ENCODE data around the gene CSRNP2. TPM values are rescaled to one million over a fixed set of nuclear protein-coding genes. Genes with fewer than 3 reads are reported as not detected.

CSRNP2 gene
- total RNA-seq, 1 donor from 2014 or later: 66.4 TPM

GRCh38 chr12:51067771-51068170 is 15.6 kb downstream of the CSRNP2 start:
- Mint-ChIP-seq H3K36me3 (ENCODE audit: insufficient read depth) (peaks cover 20% of the 10 kb centered on the region), H3K9me3 (ENCODE audit: low read depth) (no peaks in the 10 kb centered on the region), H3K27ac (no peak overlapping the region), H3K4me1 (ENCODE audit: low read depth) (peaks cover 6% of the 10 kb centered on the region), H3K4me3 (ENCODE audit: low read depth) (no peak overlapping the region), H3K27me3 (no peaks in the 10 kb centered on the region)
- TF ChIP-seq, protein P1, sequence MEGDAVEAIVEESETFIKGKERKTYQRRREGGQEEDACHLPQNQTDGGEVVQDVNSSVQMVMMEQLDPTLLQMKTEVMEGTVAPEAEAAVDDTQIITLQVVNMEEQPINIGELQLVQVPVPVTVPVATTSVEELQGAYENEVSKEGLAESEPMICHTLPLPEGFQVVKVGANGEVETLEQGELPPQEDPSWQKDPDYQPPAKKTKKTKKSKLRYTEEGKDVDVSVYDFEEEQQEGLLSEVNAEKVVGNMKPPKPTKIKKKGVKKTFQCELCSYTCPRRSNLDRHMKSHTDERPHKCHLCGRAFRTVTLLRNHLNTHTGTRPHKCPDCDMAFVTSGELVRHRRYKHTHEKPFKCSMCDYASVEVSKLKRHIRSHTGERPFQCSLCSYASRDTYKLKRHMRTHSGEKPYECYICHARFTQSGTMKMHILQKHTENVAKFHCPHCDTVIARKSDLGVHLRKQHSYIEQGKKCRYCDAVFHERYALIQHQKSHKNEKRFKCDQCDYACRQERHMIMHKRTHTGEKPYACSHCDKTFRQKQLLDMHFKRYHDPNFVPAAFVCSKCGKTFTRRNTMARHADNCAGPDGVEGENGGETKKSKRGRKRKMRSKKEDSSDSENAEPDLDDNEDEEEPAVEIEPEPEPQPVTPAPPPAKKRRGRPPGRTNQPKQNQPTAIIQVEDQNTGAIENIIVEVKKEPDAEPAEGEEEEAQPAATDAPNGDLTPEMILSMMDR (IDR thresholded peaks at IDR 0.05; ENCODE audit: unreplicated experiment): no peak
- no peak for DNase-seq (ENCODE audit: low spot score, unreplicated experiment)

- Mint-ChIP-seq H3K36me3 (ENCODE audit: insufficient read depth) (peaks cover 20% of the 10 kb centered on the region), H3K4me3 (ENCODE audit: low read depth) (no peak overlapping the region), H3K27me3 (no peaks in the 10 kb centered on the region), H3K27ac (no peak overlapping the region), H3K9me3 (ENCODE audit: low read depth) (no peaks in the 10 kb centered on the region), H3K4me1 (ENCODE audit: low read depth) (peaks cover 6% of the 10 kb centered on the region)
- no peak for DNase-seq (ENCODE audit: low spot score, unreplicated experiment)
- TF ChIP-seq, protein P1 (IDR thresholded peaks at IDR 0.05; ENCODE audit: unreplicated experiment): no peak
These were observed 16.2 kb downstream of the CSRNP2 start for GRCh38 chr12:51067229-51067628.

- H3K27me3 Mint-ChIP-seq: no peaks in the 10 kb centered on the region
- no peak overlapping the region for H3K27ac Mint-ChIP-seq
- no peaks in the 10 kb centered on the region for H3K4me1 Mint-ChIP-seq (ENCODE audit: low read depth)
- DNase-seq (ENCODE audit: low spot score, unreplicated experiment): no peak
- H3K36me3 Mint-ChIP-seq (ENCODE audit: insufficient read depth): peaks cover 21% of the 10 kb centered on the region
- TF ChIP-seq, protein P1 (IDR thresholded peaks at IDR 0.05; ENCODE audit: unreplicated experiment): no peak
- no peak overlapping the region for H3K4me3 Mint-ChIP-seq (ENCODE audit: low read depth)
- no peaks in the 10 kb centered on the region for H3K9me3 Mint-ChIP-seq (ENCODE audit: low read depth)
These were observed 17.9 kb downstream of the CSRNP2 start for GRCh38 chr12:51065530-51065929.

- Mint-ChIP-seq H3K36me3 (ENCODE audit: insufficient read depth) (peaks cover 25% of the 10 kb centered on the region), H3K9me3 (ENCODE audit: low read depth) (no peaks in the 10 kb centered on the region), H3K27me3 (no peaks in the 10 kb centered on the region), H3K4me3 (ENCODE audit: low read depth) (no peak overlapping the region), H3K27ac (no peak overlapping the region), H3K4me1 (ENCODE audit: low read depth) (no peaks in the 10 kb centered on the region)
- no peak for DNase-seq (ENCODE audit: low spot score, unreplicated experiment)
- TF ChIP-seq, protein P1 (IDR thresholded peaks at IDR 0.05; ENCODE audit: unreplicated experiment): no peak
These were observed 20.6 kb downstream of the CSRNP2 start for GRCh38 chr12:51062631-51063397.

DNA sequence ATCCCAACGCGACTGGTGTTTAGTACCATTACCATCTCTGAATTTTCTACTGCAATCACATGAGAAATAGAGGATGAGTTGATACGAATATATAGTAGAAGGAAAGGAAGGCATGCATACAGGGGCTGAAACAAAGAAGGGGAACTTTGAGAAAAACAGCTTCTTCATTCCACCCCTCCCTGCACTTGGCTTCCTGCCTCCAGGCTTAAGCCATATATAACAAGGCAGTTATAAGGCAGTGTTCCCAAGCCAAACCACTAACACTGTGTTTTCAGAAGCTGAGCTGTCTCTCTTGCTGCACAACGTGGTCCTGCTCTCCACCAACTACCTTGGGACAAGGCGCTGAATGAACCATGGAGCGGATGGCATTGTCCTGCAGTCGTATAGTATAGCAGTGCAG is 24.3 kb downstream of the CSRNP2 start:
- Mint-ChIP-seq H3K4me3 (ENCODE audit: low read depth) (no peak overlapping the region), H3K36me3 (ENCODE audit: insufficient read depth) (peaks cover 20% of the 10 kb centered on the region), H3K27ac (no peak overlapping the region), H3K9me3 (ENCODE audit: low read depth) (no peaks in the 10 kb centered on the region), H3K27me3 (no peaks in the 10 kb centered on the region), H3K4me1 (ENCODE audit: low read depth) (no peaks in the 10 kb centered on the region)
- TF ChIP-seq, protein P1 (IDR thresholded peaks at IDR 0.05; ENCODE audit: unreplicated experiment): no peak
- no peak for DNase-seq (ENCODE audit: low spot score, unreplicated experiment)

Data from progenitor cell of endocrine pancreas (in vitro differentiated cells).